A549 (cell line): ENCODE data around the gene THEMIS2.
"Not testable (repeated sequence)": the region's sequence is repeated elsewhere in the genome, so short reads cannot be mapped to it uniquely, and the experiment has no call there.

Experiments used
- BHLHE40 ChIP-seq: IDR thresholded peaks from 2 replicates; pipeline ENCODE4 v1.6.1; 2012; ENCODE audit warnings: low read depth, low read length, inconsistent platforms
- EHMT2 ChIP-seq: fragments of 200-600 bp; sonication (generic); IDR thresholded peaks from 2 replicates; pipeline ENCODE4 v1.6.1; 2016; ENCODE audit warnings: antibody characterized with exemption, low read depth, mild to moderate bottlenecking, moderate library complexity
- FOSL2 ChIP-seq, 2 experiments: fragments of 450-650 bp in 1 of 2; fragments of >200 bp in 1 of 2; sonication (Bioruptor Twin) in 1 of 2; formaldehyde crosslinking; IDR thresholded peaks; 2 replicates each; pipeline versions ENCODE4 v1.5.0 to v1.6.1; 2016 to 2020; ENCODE audit warnings: mild to moderate bottlenecking in 1 of 2, moderate library complexity in 1 of 2
- HES2 ChIP-seq: fragments of >200 bp; sonication (Bioruptor Twin); formaldehyde crosslinking; IDR thresholded peaks from 2 replicates; pipeline ENCODE4 v1.6.1; 2016
- KDM1A ChIP-seq: fragments of 200-600 bp; sonication (generic); IDR thresholded peaks from 2 replicates; pipeline ENCODE4 v1.6.1; 2016; ENCODE audit warnings: low read depth, mild to moderate bottlenecking
- KDM5A ChIP-seq: fragments of 200-600 bp; sonication (generic); IDR thresholded peaks from 2 replicates; pipeline ENCODE4 v1.6.1; 2016; ENCODE audit warnings: antibody characterized with exemption, mild to moderate bottlenecking
- MAFK ChIP-seq: fragments of 450-650 bp; IDR thresholded peaks from 2 replicates; pipeline ENCODE4 v1.6.1; 2014; ENCODE audit not compliant: partially characterized antibody
- MAZ ChIP-seq: fragments of 150-350 bp; IDR thresholded peaks from 2 replicates; pipeline ENCODE4 v1.6.1; 2014; ENCODE audit warnings: antibody characterized with exemption, low read depth, low read length, borderline replicate concordance
- NR3C1 ChIP-seq: fragments of >200 bp; sonication (Bioruptor Twin); formaldehyde crosslinking; IDR thresholded peaks from 3 replicates; pipeline ENCODE4 v1.6.1; 2017
- PHF8 ChIP-seq: fragments of 200-600 bp; sonication (generic); IDR thresholded peaks from 2 replicates; pipeline ENCODE4 v1.6.1; 2016; ENCODE audit warnings: low read depth, mild to moderate bottlenecking, antibody characterized with exemption, moderate library complexity, borderline replicate concordance
- POLR2AphosphoS2 ChIP-seq: conservative IDR thresholded peaks from 2 replicates; pipeline ENCODE4 v1.6.1; 2012; ENCODE audit warnings: low read length, improper control_type of control experiment, inconsistent platforms
- TF ChIP-seq, protein P1 (sequence below): fragments of >200 bp; sonication (Bioruptor Twin); formaldehyde crosslinking; IDR thresholded peaks from 3 replicates; pipeline ENCODE4 v1.5.1; 2016
- TF ChIP-seq, protein P2 (sequence below): IDR thresholded peaks from 2 replicates; pipeline ENCODE4 v1.6.1; 2012

DNA sequence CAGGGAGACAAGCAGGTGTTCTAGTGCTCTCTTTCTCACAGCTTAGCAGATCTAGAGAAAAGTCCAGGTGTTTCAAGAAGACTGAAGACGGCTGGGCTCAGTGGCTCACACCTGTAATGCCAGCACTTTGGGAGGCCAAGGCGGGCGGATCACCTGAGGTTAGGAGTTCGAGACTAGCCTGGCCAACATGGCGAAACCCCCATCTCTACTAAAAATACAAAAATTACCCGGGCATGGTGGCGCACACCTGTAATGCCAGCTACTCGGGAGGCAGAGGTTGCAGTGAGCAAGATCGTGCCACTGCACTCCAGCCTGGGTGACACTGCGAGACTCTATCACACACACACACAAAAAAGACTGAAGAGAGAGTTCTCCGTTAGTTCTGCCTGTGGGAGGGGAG is 14.8 kb upstream of the THEMIS2 start:
- TF ChIP-seq, protein P1, sequence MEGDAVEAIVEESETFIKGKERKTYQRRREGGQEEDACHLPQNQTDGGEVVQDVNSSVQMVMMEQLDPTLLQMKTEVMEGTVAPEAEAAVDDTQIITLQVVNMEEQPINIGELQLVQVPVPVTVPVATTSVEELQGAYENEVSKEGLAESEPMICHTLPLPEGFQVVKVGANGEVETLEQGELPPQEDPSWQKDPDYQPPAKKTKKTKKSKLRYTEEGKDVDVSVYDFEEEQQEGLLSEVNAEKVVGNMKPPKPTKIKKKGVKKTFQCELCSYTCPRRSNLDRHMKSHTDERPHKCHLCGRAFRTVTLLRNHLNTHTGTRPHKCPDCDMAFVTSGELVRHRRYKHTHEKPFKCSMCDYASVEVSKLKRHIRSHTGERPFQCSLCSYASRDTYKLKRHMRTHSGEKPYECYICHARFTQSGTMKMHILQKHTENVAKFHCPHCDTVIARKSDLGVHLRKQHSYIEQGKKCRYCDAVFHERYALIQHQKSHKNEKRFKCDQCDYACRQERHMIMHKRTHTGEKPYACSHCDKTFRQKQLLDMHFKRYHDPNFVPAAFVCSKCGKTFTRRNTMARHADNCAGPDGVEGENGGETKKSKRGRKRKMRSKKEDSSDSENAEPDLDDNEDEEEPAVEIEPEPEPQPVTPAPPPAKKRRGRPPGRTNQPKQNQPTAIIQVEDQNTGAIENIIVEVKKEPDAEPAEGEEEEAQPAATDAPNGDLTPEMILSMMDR, result not testable (repeated sequence)
- TF ChIP-seq, protein P2, sequence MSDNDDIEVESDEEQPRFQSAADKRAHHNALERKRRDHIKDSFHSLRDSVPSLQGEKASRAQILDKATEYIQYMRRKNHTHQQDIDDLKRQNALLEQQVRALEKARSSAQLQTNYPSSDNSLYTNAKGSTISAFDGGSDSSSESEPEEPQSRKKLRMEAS, result not testable (repeated sequence)
- TF ChIP-seq POLR2AphosphoS2; KDM5A; NR3C1; EHMT2; MAZ; FOSL2 (IDR thresholded peaks at IDR 0.05); FOSL2 (CRISPR knock-in tag; IDR thresholded peaks at IDR 0.05); MAFK; HES2; KDM1A; BHLHE40; PHF8: not testable (repeated sequence)
